WI38 (cell line): ENCODE results near the gene CAPZB.
A peak's percentile ranks its signal among the peaks of the same experiment; 100 is the strongest.

Experiments used
- H3K4me3 ChIP-seq: 2 replicates; pipeline ENCODE4 v1.5.1; 2011; ENCODE audit warnings: low read depth, mild to moderate bottlenecking, control low read depth, low read length
- CTCF ChIP-seq: IDR thresholded peaks from 2 replicates; pipeline ENCODE4 v1.5.1; 2012; ENCODE audit warnings: low read depth, mild to moderate bottlenecking, control low read depth, low read length

CAPZB gene

GRCh38 chr1:19485362-19486187 lies at the start of gene CAPZB:
CAPZB (minus strand) TSS chr1:19485539; CDS start chr1:19485438, 101 bp downstream.
- H3K4me3 ChIP-seq: peak within 1 kb of the TSS; percentile 92
- no peak for TF ChIP-seq CTCF

GRCh38 chr1:19534281-19534680 lies 48.9 kb upstream of the CAPZB start:
- H3K4me3 ChIP-seq: no peak overlapping the region
- no peak for TF ChIP-seq CTCF

DNA sequence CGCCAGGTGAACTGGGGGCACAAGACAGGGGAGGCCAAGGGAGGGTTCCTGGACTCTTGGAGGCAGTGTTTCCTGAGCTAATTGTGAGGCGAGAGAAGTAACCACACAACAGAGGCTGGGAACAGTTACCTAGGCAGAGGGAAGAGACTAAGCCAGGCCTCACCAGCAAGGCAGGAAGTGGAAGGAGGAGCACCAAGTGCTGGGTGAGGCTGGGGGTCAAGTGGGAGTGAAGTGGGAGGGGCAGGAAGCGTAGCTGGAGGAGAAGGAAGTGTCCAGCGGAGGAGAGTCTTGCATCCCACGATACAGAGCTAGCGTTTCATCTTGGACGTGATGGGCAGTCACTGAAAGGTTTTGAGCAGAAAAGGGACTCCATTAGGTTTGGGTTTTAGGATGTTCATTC lies 48.3 kb upstream of the CAPZB start:
- TF ChIP-seq CTCF: no peak

DNA sequence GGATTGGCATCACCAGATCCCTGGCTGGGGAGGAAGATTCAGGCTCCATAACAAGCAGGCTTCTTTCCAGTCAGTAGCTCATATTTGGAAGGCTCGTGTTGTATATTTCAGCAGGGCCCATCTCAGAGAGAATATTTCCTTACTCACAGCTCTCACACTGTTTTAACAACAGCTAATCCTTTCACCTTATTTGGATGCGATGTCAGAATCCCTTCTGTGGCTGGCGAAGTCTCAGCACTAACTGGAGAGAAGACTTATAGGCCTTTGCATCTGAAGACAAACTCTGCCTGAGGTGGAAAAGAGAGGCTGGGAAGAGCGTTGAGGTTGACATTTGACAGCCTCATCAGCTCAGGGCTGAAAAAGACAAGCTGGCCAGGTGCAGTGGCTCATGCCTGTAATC lies 47.2 kb upstream of the CAPZB start:
- TF ChIP-seq CTCF: no peak
- H3K4me3 ChIP-seq: no peak overlapping the region

More for the DNA sequence above, 48.3 kb upstream of the CAPZB start:
- H3K4me3 ChIP-seq: no peak overlapping the region

DNA sequence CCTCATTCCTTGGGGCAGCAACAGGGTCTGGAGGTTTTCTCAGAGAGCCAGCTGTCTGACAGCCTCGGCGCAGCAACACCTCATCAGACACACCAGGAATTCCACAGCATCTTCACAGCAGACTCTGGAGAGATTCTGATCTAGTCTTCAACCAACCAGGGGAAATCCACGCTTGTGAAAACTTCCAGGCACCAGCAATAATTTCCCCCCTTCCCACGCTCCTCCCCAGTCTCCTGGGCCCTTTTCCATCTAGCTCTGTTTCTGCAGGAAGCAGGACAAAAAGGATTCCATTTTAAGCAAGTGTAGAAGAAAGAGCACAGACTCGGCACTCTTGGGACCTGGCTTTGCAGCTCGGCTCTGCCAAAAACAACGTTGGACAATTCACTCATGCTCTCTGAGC lies 44.3 kb upstream of the CAPZB start:
- no peak for TF ChIP-seq CTCF

GRCh38 chr1:19528438-19528837 lies 43.1 kb upstream of the CAPZB start:
- H3K4me3 ChIP-seq: no peak overlapping the region
- no peak for TF ChIP-seq CTCF

More for the DNA sequence above, 44.3 kb upstream of the CAPZB start:
- H3K4me3 ChIP-seq: no peak overlapping the region
